Fibroblast of mammary gland (primary cell): ENCODE measurements around the gene KIR3DL3.
A peak's percentile ranks its signal among the peaks of the same experiment; 100 is the strongest.
"Not testable (repeated sequence)": the region's sequence is repeated elsewhere in the genome, so short reads cannot be mapped to it uniquely, and the experiment has no call there.

Experiments
- DNase-seq: peaks from one replicate; pipeline ENCODE4 v3.0.0-alpha.2; 2010; ENCODE audit warnings: low read depth
- H3K4me3 ChIP-seq: 2 replicates; pipeline ENCODE4 v1.5.1; 2011; ENCODE audit warnings: low read depth, mild to moderate bottlenecking, low read length, moderate library complexity; ENCODE audit not compliant: control insufficient read depth
- CTCF ChIP-seq: conservative IDR thresholded peaks from 2 replicates; pipeline ENCODE4 v1.5.1; 2011; ENCODE audit warnings: low read depth, low read length, inconsistent platforms; ENCODE audit not compliant: control insufficient read depth, insufficient read depth

Gene KIR3DL3

GRCh38 chr19:54724142-54724541, at the start of gene KIR3DL3:
KIR3DL3 (plus strand) TSS chr19:54724442; CDS start chr19:54724497, 55 bp downstream.
- DNase-seq = no peak
- no peak for TF ChIP-seq CTCF
- no peak within 1 kb of the TSS for H3K4me3 ChIP-seq

- not testable (repeated sequence) for H3K4me3 ChIP-seq
- peak; percentile 46 for DNase-seq
- peak; percentile 92 for TF ChIP-seq CTCF
Measured at GRCh38 chr19:54676210-54676834, 47.9 kb upstream of the KIR3DL3 start.

- no peak overlapping the region for H3K4me3 ChIP-seq
- no peak for TF ChIP-seq CTCF
- no peak for DNase-seq
Measured at GRCh38 chr19:54677217-54677616, 47.0 kb upstream of the KIR3DL3 start.

- not testable (repeated sequence) for DNase-seq, H3K4me3 ChIP-seq
Measured at GRCh38 chr19:54681596-54681995, 42.6 kb upstream of the KIR3DL3 start.

GRCh38 chr19:54682306-54682856, 41.9 kb upstream of the KIR3DL3 start:
- no peak for DNase-seq
- no peak for TF ChIP-seq CTCF
- no peak overlapping the region for H3K4me3 ChIP-seq

- no peak for TF ChIP-seq CTCF
- no peak overlapping the region for H3K4me3 ChIP-seq
- peak; percentile 2 for DNase-seq
Measured at GRCh38 chr19:54684527-54684926, 39.7 kb upstream of the KIR3DL3 start.

GRCh38 chr19:54691582-54692297, 32.5 kb upstream of the KIR3DL3 start:
- no peak for TF ChIP-seq CTCF
- no peak overlapping the region for H3K4me3 ChIP-seq
- DNase-seq = no peak
